Colonic mucosa (tissue), 4 donors: ENCODE data around the gene CAMTA1. TPM values are rescaled to one million over a fixed set of nuclear protein-coding genes. Genes with fewer than 3 reads are reported as not detected.
"Not testable (repeated sequence)": the region's sequence is repeated elsewhere in the genome, so short reads cannot be mapped to it uniquely, and the experiment has no call there.

Source experiments
- DNase-seq: peaks from one replicate; pipeline ENCODE4 v3.0.0-alpha.2; 2020
- H3K27ac ChIP-seq: fragments of 200-600 bp; one replicate; pipeline ENCODE4 v1.8.0; 2021
- H3K27me3 ChIP-seq: fragments of 200-600 bp; one replicate; pipeline ENCODE4 v1.8.0; 2021
- H3K36me3 ChIP-seq: fragments of 200-600 bp; one replicate; pipeline ENCODE4 v1.8.0; 2021
- H3K4me1 ChIP-seq: fragments of 200-600 bp; one replicate; pipeline ENCODE4 v1.8.0; 2021; ENCODE audit warnings: mild to moderate bottlenecking
- H3K4me3 ChIP-seq: fragments of 200-600 bp; one replicate; pipeline ENCODE4 v1.8.0; 2021
- H3K9ac ChIP-seq, 2 donors: one replicate each; pipeline ENCODE4 v1.7.0; 2013; ENCODE audit warnings: control low read depth in 2 of 2, low read depth in 2 of 2, low read length in 2 of 2
- H3K9me3 ChIP-seq: fragments of 200-600 bp; one replicate; pipeline ENCODE4 v1.8.0; 2021
- CTCF ChIP-seq: fragments of 200-600 bp; IDR thresholded peaks from one replicate; pipeline ENCODE4 v1.8.0; 2022; ENCODE audit warnings: antibody characterized with exemption, mild to moderate bottlenecking
- intact Hi-C: fragments of 100-400 bp; cut with DNase I; formaldehyde crosslinking; loops from one replicate; pipeline ENCODE4 v1.14.1; 2022
- total RNA-seq, 2 donors: library from RNA; stranded (reverse); fragmentation: NEBNext Ultra II Directional in 1 of 2; extraction: Animal tissue kit (Norgen Biotek cat#: 25700) in 1 of 2; gene quantifications; one replicate each; pipeline ENCODE4 v1.2.1, GENCODE V29; 2021
- donor health status: healthy.
- donor health status: DM: no; HTN: no; CAD: no.
- donor health status: DM: no; HTN: no; CAD: no.

CAMTA1 gene
- total RNA-seq, 2 donors from 2014 or later: 76.8 to 92.8 TPM

DNA sequence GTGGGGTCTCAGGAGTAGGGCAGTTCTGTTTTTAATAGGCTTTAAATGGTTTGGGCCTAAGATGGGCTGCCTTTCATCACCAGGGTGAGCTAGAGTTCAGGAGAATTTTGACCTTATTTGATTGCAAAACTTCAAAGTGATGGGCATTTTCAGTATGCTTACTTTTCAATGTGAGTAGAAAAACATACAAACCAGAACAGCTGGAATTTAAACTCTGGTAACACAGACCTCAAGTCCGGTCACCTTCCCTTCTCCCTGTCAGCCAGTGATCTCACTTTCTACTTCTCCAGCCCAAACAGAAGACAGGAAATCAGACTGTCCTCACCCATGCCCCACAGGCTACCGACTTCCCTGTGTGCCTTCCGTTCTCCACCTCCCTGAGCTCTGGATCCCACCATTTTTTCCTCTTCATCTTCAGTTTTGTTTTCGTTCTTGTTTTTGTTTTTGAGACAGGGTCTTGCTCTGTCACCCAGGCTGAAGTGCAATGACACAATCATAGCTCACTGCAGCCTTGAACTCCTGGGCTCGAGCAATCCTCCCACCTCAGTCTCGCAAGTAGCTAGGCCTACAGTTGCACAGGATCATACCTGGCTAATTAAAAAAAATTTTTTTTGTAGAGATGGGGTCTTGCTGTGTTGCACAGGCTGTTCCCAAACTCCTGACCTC, 374.0 kb downstream of the CAMTA1 start:
- H3K9me3 ChIP-seq: no peaks in the 10 kb centered on the region
- intact Hi-C loops: no loop called here
- TF ChIP-seq CTCF: no peak
- H3K4me1 ChIP-seq: no peaks in the 10 kb centered on the region
- H3K9ac ChIP-seq: no peak overlapping the region
- no peak overlapping the region for H3K4me3 ChIP-seq
- H3K27me3 ChIP-seq: no peaks in the 10 kb centered on the region
- DNase-seq: no peak
- H3K27ac ChIP-seq: no peak overlapping the region
- no peaks in the 10 kb centered on the region for H3K36me3 ChIP-seq

DNA sequence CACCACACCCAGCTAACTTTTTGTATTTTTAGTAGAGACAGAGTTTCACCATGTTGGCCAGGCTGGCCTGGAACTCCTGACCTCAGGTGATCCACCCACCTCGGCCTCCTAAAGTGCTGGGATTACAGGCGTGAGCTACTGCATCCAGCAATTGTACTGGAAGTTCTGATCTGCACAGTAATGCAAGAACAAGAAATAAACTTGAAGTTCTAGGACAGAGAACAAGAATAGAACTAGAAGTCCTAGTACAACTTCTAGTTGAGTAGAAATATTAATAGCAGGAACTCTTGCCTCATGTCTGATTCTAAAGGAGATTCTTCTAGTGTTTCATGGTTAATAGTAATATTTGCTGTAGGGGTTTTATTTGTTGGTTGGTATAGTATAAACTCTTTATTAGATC, 383.3 kb downstream of the CAMTA1 start:
- H3K36me3 ChIP-seq, H3K4me1 ChIP-seq, H3K27me3 ChIP-seq, H3K9me3 ChIP-seq, H3K9ac ChIP-seq, H3K4me3 ChIP-seq, H3K27ac ChIP-seq, intact Hi-C loops, DNase-seq: not testable (repeated sequence)

GRCh38 chr1:7171168-7171567, 385.9 kb downstream of the CAMTA1 start:
- TF ChIP-seq CTCF: no peak

GRCh38 chr1:7171574-7171973, 386.3 kb downstream of the CAMTA1 start:
- H3K4me1 ChIP-seq: no peaks in the 10 kb centered on the region
- intact Hi-C loops: no loop called here
- H3K9me3 ChIP-seq: no peaks in the 10 kb centered on the region

More at GRCh38 chr1:7171168-7171567, 385.9 kb downstream of the CAMTA1 start:
- H3K4me3 ChIP-seq: no peak overlapping the region
- no peak overlapping the region for H3K9ac ChIP-seq
- no peak for DNase-seq
- no peak overlapping the region for H3K27ac ChIP-seq
- no peaks in the 10 kb centered on the region for H3K9me3 ChIP-seq
- no peaks in the 10 kb centered on the region for H3K4me1 ChIP-seq
- intact Hi-C loops: no loop called here
- no peaks in the 10 kb centered on the region for H3K36me3 ChIP-seq
- H3K27me3 ChIP-seq: no peaks in the 10 kb centered on the region

GRCh38 chr1:7172804-7173203, 387.6 kb downstream of the CAMTA1 start:
- DNase-seq: no peak
- Histone ChIP-seq H3K27ac (no peak overlapping the region), H3K4me3 (no peak overlapping the region), H3K27me3 (no peaks in the 10 kb centered on the region), H3K4me1 (no peaks in the 10 kb centered on the region), H3K36me3 (no peaks in the 10 kb centered on the region), H3K9me3 (no peaks in the 10 kb centered on the region), H3K9ac (no peak overlapping the region)
- intact Hi-C loops: no loop called here
- TF ChIP-seq CTCF: no peak

More at GRCh38 chr1:7171574-7171973, 386.3 kb downstream of the CAMTA1 start:
- Histone ChIP-seq H3K27me3 (no peaks in the 10 kb centered on the region), H3K4me3 (no peak overlapping the region), H3K36me3 (no peaks in the 10 kb centered on the region), H3K27ac (no peak overlapping the region), H3K9ac (no peak overlapping the region)
- DNase-seq: no peak
- TF ChIP-seq CTCF: no peak

- no peak for DNase-seq
- H3K4me1 ChIP-seq: no peaks in the 10 kb centered on the region
- no peaks in the 10 kb centered on the region for H3K36me3 ChIP-seq
- intact Hi-C loops: no loop called here
- no peaks in the 10 kb centered on the region for H3K27me3 ChIP-seq
- H3K9me3 ChIP-seq: no peaks in the 10 kb centered on the region
- no peak overlapping the region for H3K9ac ChIP-seq
- no peak overlapping the region for H3K4me3 ChIP-seq
- H3K27ac ChIP-seq: no peak overlapping the region
- TF ChIP-seq CTCF: no peak
Measured at GRCh38 chr1:7174561-7174960, 389.3 kb downstream of the CAMTA1 start.
